Coronary artery (tissue), 2 donors: ENCODE data around the gene PDZD7.

ENCODE experiments used
- DNase-seq: peaks from one replicate; pipeline ENCODE4 v3.0.0-alpha.2; 2017; ENCODE audit warnings: low spot score
- H3K27ac ChIP-seq, 2 donors: fragments of 200-600 bp; sonication (generic); one replicate each; pipeline ENCODE4 v1.5.1; 2016 to 2019
- H3K4me3 ChIP-seq: fragments of 200-600 bp; sonication (generic); 2 replicates; pipeline ENCODE4 v1.5.1; 2016; ENCODE audit warnings: mild to moderate bottlenecking, moderate library complexity
- CTCF ChIP-seq: fragments of 200-600 bp; sonication (generic); IDR thresholded peaks from one replicate; pipeline ENCODE4 v1.5.1; 2019; ENCODE audit warnings: antibody characterized with exemption

Gene PDZD7

GRCh38 chr10:100997360-100998182, 33.4 kb downstream of the PDZD7 start:
- peak; percentile 79 for TF ChIP-seq CTCF
- peak overlapping the region; percentile 99 to 100 for H3K27ac ChIP-seq
- DNase-seq: peak; percentile 92
- peak overlapping the region; percentile 85 for H3K4me3 ChIP-seq

- no peak for DNase-seq
- Histone ChIP-seq H3K4me3 (peak overlapping the region; percentile 85), H3K27ac (peak overlapping the region; percentile 99 to 100)
- TF ChIP-seq CTCF: no peak
Measured at GRCh38 chr10:100996678-100997359, 34.1 kb downstream of the PDZD7 start.

- no peak overlapping the region for H3K27ac ChIP-seq
- no peak for DNase-seq
Measured at GRCh38 chr10:100995181-100995580, 35.7 kb downstream of the PDZD7 start.

GRCh38 chr10:100993986-100994708, 36.8 kb downstream of the PDZD7 start:
- Histone ChIP-seq H3K27ac (no peak overlapping the region), H3K4me3 (no peak overlapping the region)
- peak; percentile 68 for TF ChIP-seq CTCF
- DNase-seq: no peak

More at GRCh38 chr10:100995181-100995580, 35.7 kb downstream of the PDZD7 start:
- TF ChIP-seq CTCF: no peak
- no peak overlapping the region for H3K4me3 ChIP-seq

- Histone ChIP-seq H3K27ac (no peak overlapping the region), H3K4me3 (no peak overlapping the region)
- DNase-seq: no peak
- no peak for TF ChIP-seq CTCF
Measured at GRCh38 chr10:100989088-100989487, 41.8 kb downstream of the PDZD7 start.

- no peak for TF ChIP-seq CTCF
- Histone ChIP-seq H3K4me3 (peak overlapping the region; percentile 98), H3K27ac (no peak overlapping the region)
- no peak for DNase-seq
Measured at GRCh38 chr10:100988166-100988565, 42.8 kb downstream of the PDZD7 start.
